GM12892 (cell line): Measurements from ENCODE around the gene IKBKG.

ENCODE experiments used
- POLR2A ChIP-seq: IDR thresholded peaks from 2 replicates; pipeline ENCODE4 v1.6.1; 2011; ENCODE audit warnings: low read depth, low read length, control low read depth
- TAF1 ChIP-seq: IDR thresholded peaks from 2 replicates; pipeline ENCODE4 v1.6.1; 2011; ENCODE audit warnings: low read depth, mild to moderate bottlenecking, control low read depth, low read length, borderline replicate concordance

DNA sequence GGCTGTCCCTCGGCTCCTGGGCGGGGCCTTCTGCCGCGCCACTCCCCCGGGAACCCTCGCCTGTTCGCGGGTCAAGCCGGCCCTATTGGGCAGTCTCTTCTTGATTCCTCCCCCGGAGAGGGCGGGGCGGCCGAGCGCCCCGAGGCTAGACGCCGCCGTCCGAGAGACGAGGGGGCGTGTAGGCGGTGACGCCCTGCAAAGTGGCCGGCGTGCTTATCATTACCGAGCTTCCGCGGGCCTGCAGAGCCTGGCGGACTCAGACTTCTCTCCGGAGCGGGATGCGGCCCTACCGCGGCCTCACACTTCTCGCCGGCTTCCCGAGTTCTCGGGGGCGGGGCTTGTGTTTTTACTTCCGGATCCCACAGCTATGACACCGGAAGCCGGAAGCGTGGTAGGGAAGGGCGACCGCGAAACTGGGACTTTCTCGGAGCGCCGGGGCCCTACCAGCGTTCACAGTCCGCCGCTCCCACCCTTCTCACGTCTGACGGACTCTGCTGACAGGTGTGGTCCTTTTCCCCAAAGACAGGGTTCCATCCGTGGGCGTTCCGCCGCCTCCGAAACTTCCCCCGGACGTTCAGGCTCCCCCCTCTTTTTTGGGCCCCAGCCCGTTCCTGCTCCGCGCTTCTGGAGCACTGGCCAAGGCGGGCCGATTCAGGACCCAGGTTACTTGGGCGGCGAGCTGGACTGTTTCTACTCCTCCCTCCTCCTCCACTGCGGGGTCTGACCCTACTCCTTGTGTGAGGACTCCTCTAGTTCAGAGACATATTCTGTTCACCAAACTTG lies at the start of gene IKBKG:
- TF ChIP-seq POLR2A (peak; percentile 48; the same call in 1 of the 2 replicates), TAF1 (no peak)
